HepG2 (cell line): ENCODE results near the gene TNFRSF11A. TPM values are rescaled to one million over a fixed set of nuclear protein-coding genes. Genes with fewer than 3 reads are reported as not detected.

Source experiments
- ATAC-seq: fragments of 200-7000 bp; cut with Tn5 transposase; 3 replicates; pipeline ENCODE4 v1.9.1; 2020; ENCODE audit warnings: mild to moderate bottlenecking, moderate library complexity
- BruUV-seq: library from RNA; stranded (reverse); fragments of 400-500 nt; replicated peaks from 2 replicates; lab custom pipeline; 2021; lab: Mats Ljungman, UMichigan
- CTCF ChIA-PET: fragments of 300-600 bp; formaldehyde crosslinking; extraction: SDS; loops from one replicate; lab custom pipeline; 2021; ENCODE audit warnings: low total read pairs, inconsistent platforms, low intra/inter-chr PET ratio; lab: Yijun Ruan, JAX
- POLR2A ChIA-PET: fragments of 350-600 bp; sonication (Branson Sonifier 250); formaldehyde crosslinking; loops from one replicate; lab custom pipeline; 2020; ENCODE audit warnings: antibody characterized with exemption, inconsistent platforms; lab: Yijun Ruan, JAX
- DNase-seq: peaks from one replicate; pipeline ENCODE4 v3.0.0-alpha.2; 2015; ENCODE audit warnings: low spot score
- FAIRE-seq: peaks from 3 replicates; lab custom pipeline; 2011; peaks lifted over from hg19 to GRCh38; lab: Jason Lieb, UNC
- H2AFZ ChIP-seq: one replicate; pipeline ENCODE4 v1.6.1; 2011; ENCODE audit warnings: low read length, inconsistent platforms
- H3K27ac ChIP-seq: fragments of 300-600 bp; 3 replicates; pipeline ENCODE4 v1.8.0; 2011; ENCODE audit warnings: mixed run types, mild to moderate bottlenecking, mixed read lengths, low read length, inconsistent platforms; ENCODE audit not compliant: insufficient read depth; ENCODE audit errors: extremely low read length
- H3K27me3 ChIP-seq, 2 experiments: fragments of 200-600 bp in 1 of 2; 2 replicates in 1 of 2; 3 replicates in 1 of 2; pipeline versions ENCODE4 v1.6.0 to v1.8.0; 2011; ENCODE audit warnings: low read length in 2 of 2, mild to moderate bottlenecking in 2 of 2, moderate library complexity in 2 of 2, inconsistent platforms in 1 of 2; ENCODE audit not compliant: insufficient read depth in 2 of 2, control insufficient read depth in 1 of 2
- H3K36me3 ChIP-seq, 2 experiments: fragments of 200-600 bp in 1 of 2; replicated peaks in 1 of 2; 2 replicates in 1 of 2; 3 replicates in 1 of 2; pipeline versions ENCODE4 v1.5.1 to v1.8.0; 2011; ENCODE audit warnings: low read length in 2 of 2, inconsistent platforms in 1 of 2; ENCODE audit not compliant: insufficient read depth in 2 of 2, control insufficient read depth in 1 of 2
- H3K4me1 ChIP-seq: 2 replicates; pipeline ENCODE4 v1.5.1; 2012; ENCODE audit warnings: low read length, inconsistent platforms; ENCODE audit not compliant: insufficient read depth
- H3K4me2 ChIP-seq: 2 replicates; pipeline ENCODE4 v1.6.0; 2011; ENCODE audit warnings: low read depth, low read length, inconsistent platforms
- H3K4me3 ChIP-seq, 3 experiments: fragments of 200-600 bp in 1 of 3; sonication (generic), shearing (Covaris generic) in 1 of 3; replicated peaks in 1 of 3; 2 replicates each; pipeline ENCODE4 v1.5.1; 2011 to 2016; ENCODE audit warnings: low read length in 3 of 3, inconsistent platforms in 2 of 3, low read depth in 2 of 3, mild to moderate bottlenecking in 2 of 3, control low read depth in 1 of 3, mixed read lengths in 1 of 3; ENCODE audit not compliant: insufficient read depth in 1 of 3
- H3K79me2 ChIP-seq: one replicate; pipeline ENCODE4 v1.6.1; 2011; ENCODE audit warnings: low read length, inconsistent platforms; ENCODE audit not compliant: insufficient read depth
- H3K9ac ChIP-seq: 2 replicates; pipeline ENCODE4 v1.6.0; 2011; ENCODE audit warnings: mild to moderate bottlenecking, low read depth, low read length, inconsistent platforms; ENCODE audit not compliant: insufficient read depth
- H3K9me3 ChIP-seq: 2 replicates; pipeline ENCODE4 v1.5.1; 2012; ENCODE audit warnings: mild to moderate bottlenecking, low read length
- H4K20me1 ChIP-seq: 2 replicates; pipeline ENCODE4 v1.6.0; 2011; ENCODE audit warnings: inconsistent platforms, mild to moderate bottlenecking, low read length, moderate library complexity; ENCODE audit not compliant: insufficient read depth
- ATF1 ChIP-seq: IDR thresholded peaks from 2 replicates; pipeline ENCODE4 v1.6.1; 2016; ENCODE audit warnings: mild to moderate bottlenecking, control low read depth
- E2F5 ChIP-seq: sonication (generic); formaldehyde crosslinking; conservative IDR thresholded peaks from 2 replicates; pipeline ENCODE4 v1.4.0; 2020; ENCODE audit warnings: missing genetic modification reagents
- FOXA1 ChIP-seq, 2 experiments: fragments of 450-650 bp in 1 of 2; sonication (generic) in 1 of 2; formaldehyde crosslinking in 1 of 2; IDR thresholded peaks; 2 replicates each; pipeline versions ENCODE4 v1.4.0 to v1.6.1; 2016 to 2020; ENCODE audit warnings: missing genetic modification reagents in 1 of 2
- ZNF512B ChIP-seq: sonication (generic); formaldehyde crosslinking; IDR thresholded peaks from 2 replicates; pipeline ENCODE4 v1.5.1; 2020; ENCODE audit warnings: missing genetic modification reagents, mild to moderate bottlenecking, borderline replicate concordance
- ZNF550 ChIP-seq: sonication (generic); formaldehyde crosslinking; IDR thresholded peaks from 2 replicates; pipeline ENCODE4 v1.4.0; 2020; ENCODE audit warnings: mild to moderate bottlenecking, missing genetic modification reagents, borderline replicate concordance
- WGBS: methylation state at CpG from one replicate; pipeline ENCODE4 v1.1.6; 2017; ENCODE audit warnings: low lambda C conversion rate; 5-methylcytosine and 5-hydroxymethylcytosine counted together
- in situ Hi-C: cut with HindIII; loops from 2 replicates; pipeline ENCODE4 v1.10.0; 2017; ENCODE audit warnings: low pct_unique_long_range_greater_than_20kb; ENCODE audit not compliant: extremely low pct_ligation_motif_present
- intact Hi-C: fragments of 100-400 bp; cut with micrococcal nuclease; formaldehyde crosslinking; loops from one replicate; pipeline ENCODE4 v1.10.0; 2022; ENCODE audit not compliant: unreplicated experiment
- polyA plus RNA-seq, 8 experiments: library from polyadenylated mRNA; depleted of rRNA in 3 of 8; stranded (reverse) in 7 of 8; unstranded in 1 of 8; fragments of >200 nt; fragmentation: Illumina TruSeq in 4 of 8; extraction: Trizol in 4 of 8; gene quantifications; 2 replicates each; pipeline versions ENCODE4 v1.2.1 to v1.2.3, GENCODE V29; 2011 to 2016; ENCODE audit warnings: low read depth in 4 of 8, missing spikeins in 1 of 8, mixed read lengths in 1 of 8; ENCODE audit not compliant: insufficient read depth in 1 of 8
- total RNA-seq, 5 experiments: library from RNA; depleted of rRNA; stranded (reverse); fragments of >200 nt; fragmentation: Illumina TruSeq; extraction: Trizol; gene quantifications; 2 replicates each; pipeline ENCODE4 v1.2.3, GENCODE V29; 2016; ENCODE audit warnings: low read depth in 1 of 5
- TF ChIP-seq, protein P1 (sequence below): IDR thresholded peaks from 2 replicates; pipeline ENCODE4 v1.6.1; 2016
- TF ChIP-seq, protein P2 (sequence below): sonication (generic); formaldehyde crosslinking; conservative IDR thresholded peaks from 2 replicates; pipeline ENCODE4 v1.8.0; 2022; ENCODE audit warnings: low read depth, missing genetic modification reagents

TNFRSF11A gene
- total and polyA plus RNA-seq, 2 of the 13 experiments (the other 11 are each of a cell fraction or from before 2014, with no cell fraction given), result 4.6 to 6.4 TPM

DNA sequence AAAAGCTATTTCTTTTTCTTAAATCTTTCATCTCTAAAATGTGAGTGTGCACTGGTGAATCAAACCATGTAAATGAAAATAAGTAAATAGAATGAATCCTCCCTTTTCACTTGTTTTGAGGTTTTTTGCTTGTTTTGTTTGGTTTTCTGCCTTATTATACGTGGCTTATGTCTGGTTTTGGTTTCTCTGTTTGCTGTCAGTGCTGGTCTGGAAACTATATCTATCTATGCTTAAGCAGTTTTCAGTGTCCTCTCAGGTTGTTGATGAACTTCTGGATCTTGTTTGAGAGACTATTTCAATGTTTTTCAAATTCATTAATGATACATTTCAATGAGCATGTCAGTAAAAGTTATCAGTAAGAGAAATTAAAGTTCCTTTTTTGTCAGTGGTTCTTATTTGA is 48.1 kb upstream of the TNFRSF11A start (continued):
- TF ChIP-seq ZNF512B (no peak), ATF1 (CRISPR knock-in tag) (no peak), ZNF550 (CRISPR knock-in tag) (no peak)
- TF ChIP-seq, all 625 proteins: peak for 0

DNA sequence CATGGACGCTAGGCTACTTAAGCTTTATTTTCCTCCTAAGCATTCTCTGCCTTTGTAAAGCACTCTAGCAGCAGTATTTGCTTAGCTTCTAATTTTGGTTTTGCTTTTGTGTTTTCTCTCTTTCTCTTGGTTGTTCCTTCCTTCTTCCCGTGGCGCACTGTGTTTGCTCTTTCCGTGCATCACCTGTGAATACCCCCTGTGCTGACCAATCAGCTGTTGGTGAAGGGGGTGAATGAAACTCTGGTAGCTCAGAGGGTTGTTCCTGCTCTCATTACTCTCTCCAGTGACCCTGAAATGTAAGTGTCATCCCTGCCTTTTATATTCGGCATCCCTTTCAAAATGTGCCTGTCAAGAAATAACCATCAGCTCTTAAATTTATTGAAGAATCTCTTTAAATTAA is 45.5 kb upstream of the TNFRSF11A start:
- Histone ChIP-seq H3K4me2 (no peak overlapping the region), H3K27ac (no peak overlapping the region), H3K27me3 (no peaks in the 10 kb centered on the region; a peak in 1 of 5 replicates), H3K36me3 (peaks cover 3 to 34% of the 10 kb centered on the region in 2 experiments), H3K9me3 (no peaks in the 10 kb centered on the region), H3K4me1 (no peaks in the 10 kb centered on the region), H3K4me3 (no peak overlapping the region), H2AFZ (no peak overlapping the region), H4K20me1 (no peaks in the 10 kb centered on the region), H3K9ac (no peak overlapping the region), H3K79me2 (no peaks in the 10 kb centered on the region)
- TF ChIP-seq, protein P1, sequence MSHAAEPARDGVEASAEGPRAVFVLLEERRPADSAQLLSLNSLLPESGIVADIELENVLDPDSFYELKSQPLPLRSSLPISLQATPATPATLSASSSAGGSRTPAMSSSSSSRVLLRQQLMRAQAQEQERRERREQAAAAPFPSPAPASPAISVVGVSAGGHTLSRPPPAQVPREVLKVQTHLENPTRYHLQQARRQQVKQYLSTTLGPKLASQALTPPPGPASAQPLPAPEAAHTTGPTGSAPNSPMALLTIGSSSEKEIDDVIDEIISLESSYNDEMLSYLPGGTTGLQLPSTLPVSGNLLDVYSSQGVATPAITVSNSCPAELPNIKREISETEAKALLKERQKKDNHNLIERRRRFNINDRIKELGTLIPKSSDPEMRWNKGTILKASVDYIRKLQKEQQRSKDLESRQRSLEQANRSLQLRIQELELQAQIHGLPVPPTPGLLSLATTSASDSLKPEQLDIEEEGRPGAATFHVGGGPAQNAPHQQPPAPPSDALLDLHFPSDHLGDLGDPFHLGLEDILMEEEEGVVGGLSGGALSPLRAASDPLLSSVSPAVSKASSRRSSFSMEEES (CRISPR knock-in tag), result no peak
- no peak for TF ChIP-seq E2F5 (CRISPR knock-in tag)
- no peak for TF ChIP-seq FOXA1 (IDR thresholded peaks at IDR 0.05)
- TF ChIP-seq FOXA1 (CRISPR knock-in tag; IDR thresholded peaks at IDR 0.05), result no peak
- TF ChIP-seq, protein P2, sequence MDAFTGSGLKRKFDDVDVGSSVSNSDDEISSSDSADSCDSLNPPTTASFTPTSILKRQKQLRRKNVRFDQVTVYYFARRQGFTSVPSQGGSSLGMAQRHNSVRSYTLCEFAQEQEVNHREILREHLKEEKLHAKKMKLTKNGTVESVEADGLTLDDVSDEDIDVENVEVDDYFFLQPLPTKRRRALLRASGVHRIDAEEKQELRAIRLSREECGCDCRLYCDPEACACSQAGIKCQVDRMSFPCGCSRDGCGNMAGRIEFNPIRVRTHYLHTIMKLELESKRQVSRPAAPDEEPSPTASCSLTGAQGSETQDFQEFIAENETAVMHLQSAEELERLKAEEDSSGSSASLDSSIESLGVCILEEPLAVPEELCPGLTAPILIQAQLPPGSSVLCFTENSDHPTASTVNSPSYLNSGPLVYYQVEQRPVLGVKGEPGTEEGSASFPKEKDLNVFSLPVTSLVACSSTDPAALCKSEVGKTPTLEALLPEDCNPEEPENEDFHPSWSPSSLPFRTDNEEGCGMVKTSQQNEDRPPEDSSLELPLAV (CRISPR knock-in tag), result no peak
- ATAC-seq (no peak), DNase-seq (no peak), FAIRE-seq (peak; percentile 21)
- BruUV-seq, result no TSS peak
- WGBS, result 74% methylated on average over 5 of the region's 5 CpGs
- intact Hi-C loops (no loop called here), in situ Hi-C loops (no loop called here)
- CTCF ChIA-PET, result no interaction called here
- POLR2A ChIA-PET, result no interaction called here
